DOHH2 (cell line): ENCODE results near the gene CDH22.

Source experiments
- H3F3A ChIP-seq: fragments of 200-600 bp; sonication (generic), shearing (Covaris generic); 2 replicates; pipeline ENCODE4 v1.6.0; 2016; ENCODE audit warnings: antibody characterized with exemption, mild to moderate bottlenecking; ENCODE audit not compliant: control insufficient read depth, insufficient read depth
- H3K27ac ChIP-seq: fragments of 200-600 bp; sonication (generic); 2 replicates; pipeline ENCODE4 v1.5.1; 2014; ENCODE audit warnings: low read depth, mild to moderate bottlenecking, low read length, moderate library complexity
- H3K27me3 ChIP-seq: fragments of 200-600 bp; sonication (generic); 2 replicates; pipeline ENCODE4 v1.6.1; 2014; ENCODE audit warnings: mild to moderate bottlenecking, low read length, mixed read lengths; ENCODE audit not compliant: control insufficient read depth
- H3K36me3 ChIP-seq: fragments of 200-600 bp; sonication (generic); 2 replicates; pipeline ENCODE4 v1.6.1; 2014; ENCODE audit warnings: mild to moderate bottlenecking, low read length, moderate library complexity, mixed read lengths; ENCODE audit not compliant: control insufficient read depth
- H3K4me1 ChIP-seq: fragments of 200-600 bp; sonication (generic); 2 replicates; pipeline ENCODE4 v1.6.1; 2014; ENCODE audit warnings: mild to moderate bottlenecking, low read length, mixed read lengths; ENCODE audit not compliant: control insufficient read depth
- H3K4me2 ChIP-seq: fragments of 200-600 bp; sonication (generic); 2 replicates; pipeline ENCODE4 v1.6.0; 2014; ENCODE audit warnings: mild to moderate bottlenecking, low read length, moderate library complexity
- H3K4me3 ChIP-seq: fragments of 200-600 bp; sonication (generic); 2 replicates; pipeline ENCODE4 v1.5.1; 2014; ENCODE audit warnings: mild to moderate bottlenecking, low read length, mixed read lengths
- H3K79me2 ChIP-seq: fragments of 200-600 bp; sonication (generic); 2 replicates; pipeline ENCODE4 v1.6.1; 2014; ENCODE audit warnings: mild to moderate bottlenecking, low read length, mixed read lengths; ENCODE audit not compliant: control insufficient read depth
- H3K9me2 ChIP-seq: fragments of 200-600 bp; sonication (generic); replicated peaks from 2 replicates; pipeline ENCODE4 v1.6.1; 2014; ENCODE audit warnings: mild to moderate bottlenecking, low read length, mixed read lengths; ENCODE audit not compliant: control insufficient read depth
- H3K9me3 ChIP-seq: fragments of 200-600 bp; sonication (generic); 2 replicates; pipeline ENCODE4 v1.6.1; 2014; ENCODE audit warnings: antibody characterized with exemption, low read length, mixed read lengths; ENCODE audit not compliant: control insufficient read depth, insufficient read depth
- H4K20me1 ChIP-seq: fragments of 200-600 bp; sonication (generic); 2 replicates; pipeline ENCODE4 v1.6.0; 2014; ENCODE audit warnings: low read depth, mild to moderate bottlenecking, antibody characterized with exemption, low read length, moderate library complexity; ENCODE audit not compliant: control insufficient read depth, insufficient read depth
- EZH2phosphoT487 ChIP-seq: fragments of 200-600 bp; sonication (generic); IDR thresholded peaks from 2 replicates; pipeline ENCODE4 v1.6.1; 2017; ENCODE audit warnings: borderline replicate concordance, mild to moderate bottlenecking, antibody characterized with exemption, low read length, moderate library complexity, mixed read lengths
- TF ChIP-seq, protein P1 (sequence below): fragments of 200-600 bp; sonication (generic); IDR thresholded peaks from one replicate; pipeline ENCODE4 v1.5.1; 2014; ENCODE audit warnings: antibody characterized with exemption, mild to moderate bottlenecking, low read depth, low read length; ENCODE audit not compliant: poor library complexity, severe bottlenecking

The CDH22 gene

GRCh38 chr20:46355778-46356177 lies 47.5 kb upstream of the CDH22 start:
- Histone ChIP-seq H3K27me3 (no peaks in the 10 kb centered on the region), H3K4me1 (peaks cover 4% of the 10 kb centered on the region), H3K79me2 (peaks cover 13% of the 10 kb centered on the region), H3K4me3 (no peak overlapping the region), H3F3A (no peaks in the 10 kb centered on the region), H3K36me3 (peaks cover 8% of the 10 kb centered on the region), H3K4me2 (no peak overlapping the region), H3K9me3 (no peaks in the 10 kb centered on the region), H3K9me2 (no peaks in the 10 kb centered on the region), H4K20me1 (no peaks in the 10 kb centered on the region; the same call in 1 of the 2 replicates), H3K27ac (no peak overlapping the region)
- no peak for TF ChIP-seq EZH2phosphoT487
- TF ChIP-seq, protein P1, sequence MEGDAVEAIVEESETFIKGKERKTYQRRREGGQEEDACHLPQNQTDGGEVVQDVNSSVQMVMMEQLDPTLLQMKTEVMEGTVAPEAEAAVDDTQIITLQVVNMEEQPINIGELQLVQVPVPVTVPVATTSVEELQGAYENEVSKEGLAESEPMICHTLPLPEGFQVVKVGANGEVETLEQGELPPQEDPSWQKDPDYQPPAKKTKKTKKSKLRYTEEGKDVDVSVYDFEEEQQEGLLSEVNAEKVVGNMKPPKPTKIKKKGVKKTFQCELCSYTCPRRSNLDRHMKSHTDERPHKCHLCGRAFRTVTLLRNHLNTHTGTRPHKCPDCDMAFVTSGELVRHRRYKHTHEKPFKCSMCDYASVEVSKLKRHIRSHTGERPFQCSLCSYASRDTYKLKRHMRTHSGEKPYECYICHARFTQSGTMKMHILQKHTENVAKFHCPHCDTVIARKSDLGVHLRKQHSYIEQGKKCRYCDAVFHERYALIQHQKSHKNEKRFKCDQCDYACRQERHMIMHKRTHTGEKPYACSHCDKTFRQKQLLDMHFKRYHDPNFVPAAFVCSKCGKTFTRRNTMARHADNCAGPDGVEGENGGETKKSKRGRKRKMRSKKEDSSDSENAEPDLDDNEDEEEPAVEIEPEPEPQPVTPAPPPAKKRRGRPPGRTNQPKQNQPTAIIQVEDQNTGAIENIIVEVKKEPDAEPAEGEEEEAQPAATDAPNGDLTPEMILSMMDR: no peak

DNA sequence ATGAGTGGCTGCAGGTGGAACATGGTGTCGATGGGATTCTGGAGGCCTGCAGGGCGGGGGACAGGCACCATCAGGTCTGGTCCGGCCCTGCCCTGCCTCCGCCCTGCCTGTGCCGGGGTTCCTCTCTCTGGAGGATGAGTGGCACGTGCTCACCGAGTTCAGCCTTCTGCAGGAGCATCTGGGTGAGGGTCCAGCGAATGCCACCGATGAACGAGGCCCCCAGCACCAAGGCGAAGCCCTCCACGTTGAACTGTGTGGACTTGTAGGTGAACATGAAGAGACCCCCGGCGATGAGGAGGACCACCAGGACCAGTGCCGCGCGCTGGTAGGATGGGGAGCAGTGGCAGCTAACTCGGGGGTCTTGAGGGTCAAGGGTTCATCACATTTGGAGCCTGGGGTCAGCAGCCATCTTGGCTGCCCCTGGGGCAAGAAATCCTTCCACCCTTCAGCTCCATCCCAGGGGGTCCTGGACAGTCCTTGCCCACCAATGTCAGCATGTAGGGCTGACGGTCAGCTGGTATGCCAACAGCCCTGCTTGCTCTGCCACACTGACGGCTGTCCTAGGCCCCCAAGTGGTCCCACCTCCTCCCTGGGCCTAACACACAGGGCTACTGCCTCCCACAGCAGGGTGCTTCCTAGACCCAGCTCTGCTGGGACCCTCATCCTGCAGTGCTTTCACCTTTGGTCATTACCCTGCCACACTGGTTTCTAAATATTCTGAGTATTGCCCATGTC lies 46.8 kb upstream of the CDH22 start:
- H3K27me3 ChIP-seq: no peaks in the 10 kb centered on the region
- H3K36me3 ChIP-seq: peaks cover 8% of the 10 kb centered on the region
- H3K4me3 ChIP-seq: no peak overlapping the region
- H3K27ac ChIP-seq: no peak overlapping the region
- no peak overlapping the region for H3K4me2 ChIP-seq
- H3K4me1 ChIP-seq: peaks cover 11% of the 10 kb centered on the region
- peaks cover 10% of the 10 kb centered on the region for H3K79me2 ChIP-seq
- H3K9me2 ChIP-seq: no peaks in the 10 kb centered on the region
- no peaks in the 10 kb centered on the region for H3K9me3 ChIP-seq
- no peaks in the 10 kb centered on the region; the same call in 1 of the 2 replicates for H4K20me1 ChIP-seq
- no peak for TF ChIP-seq EZH2phosphoT487
- TF ChIP-seq, protein P1: no peak
- H3F3A ChIP-seq: no peaks in the 10 kb centered on the region

- Histone ChIP-seq H3K4me2 (no peak overlapping the region), H3K4me3 (no peak overlapping the region), H4K20me1 (no peaks in the 10 kb centered on the region; the same call in 1 of the 2 replicates), H3F3A (no peaks in the 10 kb centered on the region), H3K4me1 (peaks cover 20% of the 10 kb centered on the region), H3K79me2 (peaks cover 5% of the 10 kb centered on the region; the same call in 1 of the 2 replicates), H3K27ac (no peak overlapping the region), H3K9me3 (no peaks in the 10 kb centered on the region), H3K27me3 (no peaks in the 10 kb centered on the region), H3K36me3 (peaks cover 11% of the 10 kb centered on the region), H3K9me2 (no peaks in the 10 kb centered on the region)
- no peak for TF ChIP-seq EZH2phosphoT487
- TF ChIP-seq, protein P1: no peak
These were observed 45.9 kb upstream of the CDH22 start for GRCh38 chr20:46354207-46354555.
